IPS DF 4.7 (cell line): Measurements from ENCODE around the gene FBXL19.

Experiments
- DNase-seq: peaks from one replicate; pipeline ENCODE4 v3.0.0-alpha.2; 2013; ENCODE audit warnings: low spot score; ENCODE audit errors: extremely low read depth

FBXL19 gene

GRCh38 chr16:30986129-30986991, 63.0 kb downstream of the FBXL19 start:
- no peak for DNase-seq

- no peak for DNase-seq
Measured at GRCh38 chr16:30987581-30988190, 64.3 kb downstream of the FBXL19 start.

- DNase-seq, result no peak
Measured at GRCh38 chr16:30989469-30990047, 66.2 kb downstream of the FBXL19 start.

- DNase-seq, result no peak
Measured at GRCh38 chr16:30990105-30990504, 66.7 kb downstream of the FBXL19 start.

GRCh38 chr16:30991052-30991451, 67.7 kb downstream of the FBXL19 start:
- no peak for DNase-seq

GRCh38 chr16:30992276-30992780, 69.0 kb downstream of the FBXL19 start:
- no peak for DNase-seq

GRCh38 chr16:30992931-30993816, 69.8 kb downstream of the FBXL19 start:
- DNase-seq, result no peak

GRCh38 chr16:30995927-30996323, 72.6 kb downstream of the FBXL19 start:
- no peak for DNase-seq

- DNase-seq, result no peak
Measured at GRCh38 chr16:30996324-30996984, 73.1 kb downstream of the FBXL19 start.

GRCh38 chr16:30996985-30997724, 73.8 kb downstream of the FBXL19 start:
- no peak for DNase-seq

- no peak for DNase-seq
Measured at GRCh38 chr16:30997725-30998711, 74.6 kb downstream of the FBXL19 start.
